GM06990 (cell line): Measurements from ENCODE around the gene MPIG6B.
A peak's percentile ranks its signal among the peaks of the same experiment; 100 is the strongest.

Experiments used
- DNase-seq: peaks from one replicate; pipeline ENCODE4 v3.0.0-alpha.2; 2011; ENCODE audit not compliant: insufficient read length; ENCODE audit errors: extremely low read depth
- H3K27me3 ChIP-seq: replicated peaks from 2 replicates; pipeline ENCODE4 v1.6.0; 2011; ENCODE audit warnings: low read length; ENCODE audit not compliant: control insufficient read depth, insufficient read depth
- H3K36me3 ChIP-seq: 2 replicates; pipeline ENCODE4 v1.5.1; 2011; ENCODE audit warnings: low read length; ENCODE audit not compliant: control insufficient read depth, insufficient read depth
- H3K4me3 ChIP-seq: replicated peaks from 2 replicates; pipeline ENCODE4 v1.5.1; 2011; ENCODE audit warnings: low read depth, mild to moderate bottlenecking, control low read depth, low read length
- TF ChIP-seq, protein P1 (sequence below): IDR thresholded peaks from 2 replicates; pipeline ENCODE4 v1.5.1; 2011; ENCODE audit warnings: low read length, control low read depth, mild to moderate bottlenecking, inconsistent platforms; ENCODE audit not compliant: insufficient read depth, poor library complexity, severe bottlenecking

The MPIG6B gene

DNA sequence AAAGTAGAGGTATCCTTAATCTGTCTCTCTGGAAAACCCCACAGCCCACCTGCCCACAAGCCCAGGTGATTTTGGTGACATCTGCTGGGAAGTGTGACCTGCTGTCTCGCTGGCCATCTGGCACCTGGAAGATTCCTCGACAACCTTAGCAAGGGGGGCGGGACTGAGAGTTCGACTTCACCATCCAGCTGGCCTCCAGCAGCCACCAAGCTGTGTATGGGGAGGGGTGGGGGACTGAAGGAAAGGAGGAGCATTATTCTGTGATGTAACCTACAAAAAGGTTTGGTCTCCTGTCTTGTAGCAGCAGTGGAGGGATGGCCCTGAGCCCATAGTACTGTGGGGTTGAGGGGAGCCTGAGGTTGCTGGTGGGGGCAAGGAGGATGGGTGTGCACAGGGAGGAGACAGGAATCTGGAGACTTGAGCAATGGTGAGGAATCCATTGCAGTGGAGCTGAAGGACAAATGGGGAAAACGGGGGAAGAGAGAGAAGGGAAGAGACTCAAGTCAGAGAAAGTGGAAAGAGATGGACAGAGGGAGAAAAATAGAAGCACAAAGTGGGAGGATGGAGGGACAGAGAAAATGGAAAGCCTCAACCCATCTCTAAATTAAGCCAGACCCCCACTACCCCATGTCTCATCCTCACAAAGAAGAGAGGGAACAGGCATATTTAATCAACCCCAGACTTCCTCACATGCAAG lies 12.5 kb upstream of the MPIG6B start:
- no peaks in the 10 kb centered on the region; the same call in 1 of the 2 replicates for H3K27me3 ChIP-seq
- H3K4me3 ChIP-seq: no peak overlapping the region
- no peak for DNase-seq
- H3K36me3 ChIP-seq: no peaks in the 10 kb centered on the region
- TF ChIP-seq, protein P1, sequence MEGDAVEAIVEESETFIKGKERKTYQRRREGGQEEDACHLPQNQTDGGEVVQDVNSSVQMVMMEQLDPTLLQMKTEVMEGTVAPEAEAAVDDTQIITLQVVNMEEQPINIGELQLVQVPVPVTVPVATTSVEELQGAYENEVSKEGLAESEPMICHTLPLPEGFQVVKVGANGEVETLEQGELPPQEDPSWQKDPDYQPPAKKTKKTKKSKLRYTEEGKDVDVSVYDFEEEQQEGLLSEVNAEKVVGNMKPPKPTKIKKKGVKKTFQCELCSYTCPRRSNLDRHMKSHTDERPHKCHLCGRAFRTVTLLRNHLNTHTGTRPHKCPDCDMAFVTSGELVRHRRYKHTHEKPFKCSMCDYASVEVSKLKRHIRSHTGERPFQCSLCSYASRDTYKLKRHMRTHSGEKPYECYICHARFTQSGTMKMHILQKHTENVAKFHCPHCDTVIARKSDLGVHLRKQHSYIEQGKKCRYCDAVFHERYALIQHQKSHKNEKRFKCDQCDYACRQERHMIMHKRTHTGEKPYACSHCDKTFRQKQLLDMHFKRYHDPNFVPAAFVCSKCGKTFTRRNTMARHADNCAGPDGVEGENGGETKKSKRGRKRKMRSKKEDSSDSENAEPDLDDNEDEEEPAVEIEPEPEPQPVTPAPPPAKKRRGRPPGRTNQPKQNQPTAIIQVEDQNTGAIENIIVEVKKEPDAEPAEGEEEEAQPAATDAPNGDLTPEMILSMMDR: no peak

DNA sequence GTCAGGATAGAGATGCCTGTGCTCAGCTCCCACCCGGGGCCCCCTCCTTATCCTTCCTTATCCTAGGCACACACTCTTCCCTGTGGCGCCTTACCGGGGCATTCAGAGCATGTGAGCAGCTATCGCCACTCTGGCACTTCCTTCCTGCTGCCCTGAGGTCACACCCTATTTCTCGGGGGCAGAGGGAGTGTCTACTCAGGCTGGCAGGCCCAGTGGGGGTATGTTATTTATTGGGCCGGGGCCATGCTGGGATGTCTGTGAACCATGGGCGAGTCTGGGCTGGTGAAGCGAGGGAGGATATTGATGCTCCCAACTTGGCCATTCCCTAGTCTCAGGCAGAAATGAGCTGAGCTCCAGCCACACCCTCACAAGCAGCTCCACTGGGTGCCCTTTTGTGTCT lies 11.9 kb upstream of the MPIG6B start:
- TF ChIP-seq, protein P1: no peak
- Histone ChIP-seq H3K36me3 (no peaks in the 10 kb centered on the region), H3K4me3 (no peak overlapping the region), H3K27me3 (no peaks in the 10 kb centered on the region; the same call in 1 of the 2 replicates)
- no peak for DNase-seq

DNA sequence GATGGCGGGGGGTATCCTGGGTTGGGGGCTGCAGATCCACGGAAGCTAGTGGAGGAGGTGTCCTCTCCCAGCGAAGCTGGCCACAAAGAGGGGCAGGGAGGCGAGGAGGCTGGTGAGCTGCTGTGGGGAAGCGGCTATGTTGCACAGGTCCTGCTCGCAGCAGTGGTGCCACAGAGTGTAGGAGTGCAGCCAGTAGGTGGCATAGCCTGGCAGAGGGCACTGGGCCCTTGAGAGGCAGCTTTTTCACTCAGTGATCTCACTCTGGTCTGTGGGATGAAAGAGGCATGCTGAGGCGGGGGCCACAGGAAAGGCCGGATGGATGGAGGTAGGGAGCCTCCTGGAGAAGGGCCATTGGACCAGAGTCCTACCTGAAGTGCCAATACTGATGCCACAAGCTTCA lies 10.9 kb upstream of the MPIG6B start:
- no peaks in the 10 kb centered on the region for H3K36me3 ChIP-seq
- TF ChIP-seq, protein P1: peak; percentile 21
- DNase-seq: no peak

DNA sequence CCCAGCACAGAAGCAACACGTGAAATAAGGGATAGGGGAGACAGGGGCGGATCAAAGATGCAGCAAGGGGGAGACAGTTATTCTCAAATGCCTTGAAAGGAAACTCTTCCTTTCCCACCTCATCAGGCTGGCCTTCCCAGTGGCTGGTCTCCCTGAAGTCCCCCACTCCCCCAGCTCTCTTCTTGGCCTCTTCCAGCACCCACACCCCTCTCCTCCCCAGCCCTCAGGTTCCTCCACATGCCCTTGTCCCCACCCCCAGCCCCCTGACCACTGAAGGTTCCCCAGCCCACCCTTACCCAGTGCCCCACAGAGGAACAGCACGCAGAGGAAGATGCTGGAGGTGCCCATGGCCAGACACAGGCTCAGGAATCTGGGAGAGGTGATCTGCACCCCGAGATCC lies 9.7 kb upstream of the MPIG6B start:
- Histone ChIP-seq H3K27me3 (no peaks in the 10 kb centered on the region; the same call in 1 of the 2 replicates), H3K4me3 (no peak overlapping the region), H3K36me3 (no peaks in the 10 kb centered on the region)
- TF ChIP-seq, protein P1: no peak
- DNase-seq: no peak

More for the DNA sequence above, 10.9 kb upstream of the MPIG6B start:
- no peak overlapping the region for H3K4me3 ChIP-seq
- H3K27me3 ChIP-seq: no peaks in the 10 kb centered on the region; the same call in 1 of the 2 replicates

DNA sequence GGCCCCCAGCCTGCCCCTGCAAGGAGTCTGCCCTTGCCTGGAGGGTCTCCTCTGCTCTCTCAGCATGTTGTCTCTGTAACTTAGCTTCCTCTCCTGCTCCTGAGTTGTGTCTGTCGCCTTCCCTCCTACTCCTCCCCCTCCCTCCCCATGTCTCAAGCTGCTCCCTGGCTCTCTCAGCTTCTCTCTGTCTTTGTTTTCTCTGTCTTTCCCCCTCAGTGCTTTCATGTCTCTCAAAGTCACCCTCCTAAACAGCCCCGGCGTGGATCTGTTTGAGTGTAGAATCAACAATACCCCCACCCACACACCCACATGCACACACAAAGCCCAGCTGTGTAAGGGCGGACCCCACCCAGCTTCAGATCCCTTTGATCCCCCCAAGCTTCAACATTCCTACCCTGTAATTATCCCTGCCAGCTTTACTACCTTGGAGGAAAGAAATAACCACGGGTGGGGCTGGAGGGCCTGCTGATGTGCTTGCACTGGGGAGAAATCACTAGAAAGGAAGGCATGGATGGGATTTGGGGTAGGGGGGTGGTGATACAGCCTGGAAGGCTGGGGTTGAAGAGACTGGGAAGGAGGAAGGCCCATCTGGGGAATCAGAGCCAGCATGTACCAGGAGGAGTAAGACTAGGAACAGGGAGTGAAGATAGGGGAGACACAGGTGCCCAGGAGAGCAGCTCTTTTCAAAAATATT lies 9.0 kb upstream of the MPIG6B start:
- Histone ChIP-seq H3K36me3 (no peaks in the 10 kb centered on the region), H3K27me3 (no peaks in the 10 kb centered on the region; the same call in 1 of the 2 replicates), H3K4me3 (no peak overlapping the region)
- DNase-seq: no peak
- TF ChIP-seq, protein P1: no peak
